ENCODE results near the gene TACSTD2.
"Not testable (repeated sequence)": the region's sequence is repeated elsewhere in the genome, so short reads cannot be mapped to it uniquely, and the experiment has no call there.

TACSTD2 gene

GRCh38 chr1:58538821-58539220, 38.2 kb downstream of the TACSTD2 start:
- no peaks in the 10 kb centered on the region for H3K27me3 ChIP-seq (ENCODE audit: control insufficient read depth, insufficient read depth, low read length)
- no peak overlapping the region for H2AFZ ChIP-seq
- H3K36me3 ChIP-seq (ENCODE audit: control insufficient read depth, insufficient read depth, low read length), result no peaks in the 10 kb centered on the region
- H3K4me3 ChIP-seq (ENCODE audit: low read depth, low read length), result no peak overlapping the region
- no peak overlapping the region for H3K27ac ChIP-seq
- no peak for TF ChIP-seq CTCF (IDR thresholded peaks at IDR 0.05)
- H3K4me1 ChIP-seq, result no peaks in the 10 kb centered on the region
- H3K9me3 ChIP-seq (ENCODE audit: control insufficient read depth, low read length), result no peaks in the 10 kb centered on the region
- H3K4me2 ChIP-seq (ENCODE audit: low read length), result no peak overlapping the region
- H3K9ac ChIP-seq, result no peak overlapping the region
- H3K79me2 ChIP-seq, result no peaks in the 10 kb centered on the region

GRCh38 chr1:58531842-58532241, 45.2 kb downstream of the TACSTD2 start:
- H3K9me3 ChIP-seq (ENCODE audit: control insufficient read depth, low read length); H3K9ac ChIP-seq; H3K4me2 ChIP-seq (ENCODE audit: low read length); H3K4me3 ChIP-seq (ENCODE audit: low read depth, low read length); H3K27me3 ChIP-seq (ENCODE audit: control insufficient read depth, insufficient read depth, low read length); H3K79me2 ChIP-seq; H3K27ac ChIP-seq; H3K36me3 ChIP-seq (ENCODE audit: control insufficient read depth, insufficient read depth, low read length); H2AFZ ChIP-seq; H3K4me1 ChIP-seq: not testable (repeated sequence)

- Histone ChIP-seq H2AFZ (no peak overlapping the region), H3K4me3 (ENCODE audit: low read depth, low read length) (no peak overlapping the region), H3K9me3 (ENCODE audit: control insufficient read depth, low read length) (no peaks in the 10 kb centered on the region), H3K9ac (no peak overlapping the region), H3K4me2 (ENCODE audit: low read length) (no peak overlapping the region), H3K79me2 (no peaks in the 10 kb centered on the region), H3K4me1 (no peaks in the 10 kb centered on the region), H3K27me3 (ENCODE audit: control insufficient read depth, insufficient read depth, low read length) (no peaks in the 10 kb centered on the region), H3K36me3 (ENCODE audit: control insufficient read depth, insufficient read depth, low read length) (no peaks in the 10 kb centered on the region), H3K27ac (no peak overlapping the region)
- no peak for TF ChIP-seq CTCF (IDR thresholded peaks at IDR 0.05)
Observed at GRCh38 chr1:58529284-58529683, 47.8 kb downstream of the TACSTD2 start.

- no peaks in the 10 kb centered on the region for H3K36me3 ChIP-seq (ENCODE audit: control insufficient read depth, insufficient read depth, low read length)
- H3K4me2 ChIP-seq (ENCODE audit: low read length), result no peak overlapping the region
- H3K27me3 ChIP-seq (ENCODE audit: control insufficient read depth, insufficient read depth, low read length), result no peaks in the 10 kb centered on the region
- H3K79me2 ChIP-seq, result no peaks in the 10 kb centered on the region
- no peaks in the 10 kb centered on the region for H3K4me1 ChIP-seq
- no peak for TF ChIP-seq CTCF (IDR thresholded peaks at IDR 0.05)
- H2AFZ ChIP-seq, result no peak overlapping the region
- no peak overlapping the region for H3K27ac ChIP-seq
- no peaks in the 10 kb centered on the region for H3K9me3 ChIP-seq (ENCODE audit: control insufficient read depth, low read length)
- H3K9ac ChIP-seq, result no peak overlapping the region
- no peak overlapping the region for H3K4me3 ChIP-seq (ENCODE audit: low read depth, low read length)
Observed at GRCh38 chr1:58528518-58528917, 48.5 kb downstream of the TACSTD2 start.
